LoVo (cell line): ENCODE data around the gene GDI2.
"Not testable (repeated sequence)": the region's sequence is repeated elsewhere in the genome, so short reads cannot be mapped to it uniquely, and the experiment has no call there.

Experiments used
- DNase-seq: peaks from one replicate; pipeline ENCODE4 v3.0.0-alpha.2; 2016; ENCODE audit warnings: low spot score

The GDI2 gene

DNA sequence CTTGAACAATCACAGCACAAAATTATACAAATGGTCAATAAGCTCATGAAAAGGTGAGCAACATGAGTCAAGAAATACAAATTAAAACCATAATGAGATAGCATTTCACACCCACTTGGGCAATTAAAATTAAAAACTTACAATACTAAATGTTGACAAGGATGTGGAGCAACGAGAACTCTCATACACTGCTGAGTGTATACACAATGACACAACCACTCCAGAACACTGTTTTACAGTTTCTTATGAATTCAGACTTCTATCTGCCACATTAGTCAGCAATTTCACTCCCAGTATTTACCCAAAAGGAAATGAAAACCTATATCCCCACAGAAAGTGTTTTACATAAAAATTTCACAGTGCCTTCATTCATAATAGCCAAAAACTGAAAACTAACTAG, 31.1 kb downstream of the GDI2 start:
- DNase-seq, result no peak

GRCh38 chr10:5779730-5780129, 33.5 kb downstream of the GDI2 start:
- no peak for DNase-seq

- DNase-seq, result not testable (repeated sequence)
These were observed 35.5 kb downstream of the GDI2 start for GRCh38 chr10:5777758-5778157.

DNA sequence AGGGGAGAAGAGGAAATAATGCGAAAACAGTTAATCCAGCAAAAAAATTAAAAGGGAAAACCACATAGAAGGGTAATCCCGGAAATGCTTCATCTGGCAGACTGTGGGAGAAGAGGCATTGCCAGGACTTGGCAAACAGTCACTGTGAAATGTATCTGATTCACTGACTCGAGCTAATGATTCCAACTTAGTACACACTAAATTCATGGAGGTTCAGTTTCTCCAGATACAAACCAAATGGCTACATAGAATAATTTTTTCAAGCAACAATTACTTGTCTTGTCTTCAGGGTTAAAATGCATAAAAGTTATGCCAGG, 36.4 kb downstream of the GDI2 start:
- no peak for DNase-seq

GRCh38 chr10:5776136-5776880, 36.9 kb downstream of the GDI2 start:
- no peak for DNase-seq

GRCh38 chr10:5775685-5776084, 37.5 kb downstream of the GDI2 start:
- DNase-seq, result no peak

DNA sequence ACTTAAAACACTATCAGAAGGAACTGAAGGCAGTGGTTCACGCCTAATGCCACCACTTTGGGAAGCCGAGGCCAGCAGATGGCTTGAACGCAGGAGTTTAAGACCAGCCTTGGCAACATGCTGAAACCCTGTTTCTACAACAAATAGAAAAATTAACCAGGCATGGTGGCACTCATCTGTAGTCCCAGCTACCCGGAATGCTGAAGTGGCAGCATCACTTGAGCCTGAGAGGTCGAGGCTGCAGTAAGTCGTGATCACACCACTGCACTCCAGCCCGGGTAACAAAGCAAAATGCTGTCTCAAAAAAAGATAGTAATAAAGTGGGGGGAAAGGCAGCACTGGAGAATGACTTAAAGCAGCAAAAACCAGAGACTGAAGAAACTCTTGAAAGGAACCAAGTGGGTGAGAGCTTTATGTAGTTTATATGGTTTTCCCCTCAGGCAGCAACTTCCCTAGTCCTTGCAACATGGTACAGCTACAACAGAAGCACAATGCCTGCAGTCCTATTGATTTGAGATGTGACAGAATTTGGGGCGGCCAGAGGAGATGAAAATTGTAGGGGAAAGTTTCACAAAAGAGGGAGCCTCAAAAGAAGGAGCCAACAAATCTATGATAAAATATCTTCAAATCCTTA, 38.1 kb downstream of the GDI2 start:
- no peak for DNase-seq

DNA sequence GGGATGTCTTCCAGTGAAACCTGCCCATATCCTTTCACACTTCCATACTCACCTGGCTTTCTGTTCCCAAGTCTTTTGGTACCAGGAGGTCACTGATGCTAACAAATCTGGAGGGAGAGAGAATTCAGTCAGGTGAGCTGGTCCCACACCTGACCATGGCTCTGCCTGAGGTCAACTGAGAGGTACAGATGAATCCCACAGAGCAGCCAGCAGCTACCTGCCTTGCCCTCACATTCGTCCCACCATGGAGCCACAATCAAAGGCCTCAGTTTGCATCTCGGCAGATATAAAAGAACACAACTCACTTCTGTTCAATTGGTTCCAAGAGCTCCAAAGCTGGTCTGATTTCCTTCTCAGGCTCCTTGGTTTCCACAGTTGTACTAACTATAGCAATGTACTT, 47.0 kb downstream of the GDI2 start:
- no peak for DNase-seq

DNA sequence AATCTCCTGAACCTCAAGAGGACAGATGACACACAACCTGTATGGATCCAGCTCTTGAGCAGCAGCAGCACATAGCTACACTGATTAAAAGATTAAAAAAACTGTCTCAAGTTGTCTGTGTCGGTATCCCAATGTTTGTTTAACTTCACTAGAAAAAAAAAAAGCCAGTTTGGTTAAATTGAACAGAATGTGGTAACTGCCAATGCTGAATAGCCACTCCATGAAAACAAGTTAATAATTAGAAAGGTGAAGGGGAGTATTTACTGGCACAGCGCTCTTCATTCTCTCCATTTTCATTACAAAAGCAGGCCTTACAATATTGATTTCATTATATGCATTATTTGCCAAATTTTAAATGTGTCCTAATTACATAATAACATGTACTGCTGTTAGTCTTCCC, 47.6 kb downstream of the GDI2 start:
- no peak for DNase-seq

DNA sequence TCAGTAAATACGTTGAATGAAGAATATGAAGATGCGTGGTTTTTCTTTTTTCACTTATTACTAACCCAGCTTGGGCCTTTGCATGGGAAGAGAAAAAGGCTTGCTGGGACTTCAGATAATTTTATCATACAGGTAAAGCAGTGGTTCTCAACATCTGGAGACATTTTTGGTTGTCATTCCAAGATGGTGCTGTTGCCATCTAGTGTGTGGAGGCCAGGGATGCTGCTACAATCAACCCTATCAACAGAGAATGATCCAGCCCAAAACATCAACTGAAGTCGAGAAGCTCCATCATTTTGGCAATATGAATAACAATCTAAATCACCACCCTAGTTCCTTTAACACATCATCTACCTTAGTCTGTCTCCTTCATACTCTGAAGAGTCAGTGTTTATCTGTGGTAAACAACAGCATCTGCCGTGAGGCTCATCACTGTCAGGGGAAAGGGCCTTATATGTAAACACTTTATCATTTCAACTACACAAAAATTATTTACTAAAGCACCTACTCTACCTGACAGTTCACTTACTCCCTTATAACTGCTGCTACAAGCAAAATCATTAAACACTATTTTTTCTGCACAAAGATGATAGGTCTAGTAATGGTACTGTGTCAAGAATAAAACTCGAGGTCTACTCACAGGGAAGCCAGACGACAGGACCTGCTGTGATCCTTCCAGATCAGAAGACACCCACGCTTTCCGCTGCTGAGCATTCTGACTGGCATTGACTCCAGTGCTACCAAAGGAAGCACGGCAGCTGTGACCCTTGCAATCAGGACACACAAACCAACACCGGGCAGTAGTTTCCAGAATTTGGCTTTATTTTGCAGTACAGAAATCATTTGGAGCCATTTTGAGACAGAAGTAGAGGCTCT, 48.6 kb downstream of the GDI2 start:
- DNase-seq, result no peak

DNA sequence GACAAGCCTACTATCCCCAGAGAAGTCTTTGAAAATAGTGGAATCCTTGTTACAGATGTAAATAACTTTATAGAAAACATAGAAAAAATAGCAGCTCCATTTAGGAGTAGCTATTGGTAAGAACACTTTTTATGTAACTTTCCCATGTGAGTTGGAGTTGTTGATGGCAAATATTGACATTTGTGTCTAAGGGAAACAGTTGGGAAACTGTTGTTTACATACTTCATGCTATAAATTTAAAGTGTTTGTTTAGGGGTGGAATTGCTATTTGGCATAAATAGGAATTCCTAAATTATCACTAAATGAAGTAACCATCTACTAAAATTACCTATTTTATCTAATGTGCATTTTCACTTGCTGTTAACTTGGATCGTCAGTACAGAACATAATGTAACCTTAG, 50.7 kb downstream of the GDI2 start:
- DNase-seq, result no peak

- no peak for DNase-seq
These were observed 52.0 kb downstream of the GDI2 start for GRCh38 chr10:5761220-5761619.

GRCh38 chr10:5760515-5760914, 52.7 kb downstream of the GDI2 start:
- no peak for DNase-seq

GRCh38 chr10:5758927-5759326, 54.3 kb downstream of the GDI2 start:
- no peak for DNase-seq

GRCh38 chr10:5757766-5758517, 55.3 kb downstream of the GDI2 start:
- DNase-seq, result no peak

DNA sequence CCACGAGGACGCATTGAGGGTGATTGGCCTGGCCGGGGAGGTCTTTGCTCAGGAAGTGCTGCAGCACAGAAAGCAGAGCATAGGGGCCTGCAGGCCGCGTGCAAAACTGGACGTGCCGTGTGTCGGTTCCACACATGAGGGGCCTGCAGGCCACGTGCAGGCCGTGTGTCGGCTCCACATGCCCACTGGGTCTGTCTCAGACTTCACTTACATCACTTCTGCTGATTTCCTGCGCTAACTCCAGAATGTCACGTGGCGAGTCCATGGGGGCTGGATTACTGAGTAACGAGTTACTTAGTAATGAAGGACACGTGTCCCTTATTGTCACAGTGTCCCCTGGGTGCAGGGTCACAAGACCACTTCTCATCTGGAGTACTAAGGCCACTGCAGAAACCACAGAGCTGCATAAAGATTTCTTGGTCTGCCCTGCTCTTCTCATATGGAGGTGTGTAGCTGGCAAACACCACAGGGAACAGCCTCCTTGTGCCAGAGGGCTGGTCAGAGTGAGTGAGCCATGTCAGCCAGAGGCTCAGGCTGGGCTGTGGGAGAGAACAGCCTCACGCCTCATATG, 60.8 kb downstream of the GDI2 start:
- no peak for DNase-seq

DNA sequence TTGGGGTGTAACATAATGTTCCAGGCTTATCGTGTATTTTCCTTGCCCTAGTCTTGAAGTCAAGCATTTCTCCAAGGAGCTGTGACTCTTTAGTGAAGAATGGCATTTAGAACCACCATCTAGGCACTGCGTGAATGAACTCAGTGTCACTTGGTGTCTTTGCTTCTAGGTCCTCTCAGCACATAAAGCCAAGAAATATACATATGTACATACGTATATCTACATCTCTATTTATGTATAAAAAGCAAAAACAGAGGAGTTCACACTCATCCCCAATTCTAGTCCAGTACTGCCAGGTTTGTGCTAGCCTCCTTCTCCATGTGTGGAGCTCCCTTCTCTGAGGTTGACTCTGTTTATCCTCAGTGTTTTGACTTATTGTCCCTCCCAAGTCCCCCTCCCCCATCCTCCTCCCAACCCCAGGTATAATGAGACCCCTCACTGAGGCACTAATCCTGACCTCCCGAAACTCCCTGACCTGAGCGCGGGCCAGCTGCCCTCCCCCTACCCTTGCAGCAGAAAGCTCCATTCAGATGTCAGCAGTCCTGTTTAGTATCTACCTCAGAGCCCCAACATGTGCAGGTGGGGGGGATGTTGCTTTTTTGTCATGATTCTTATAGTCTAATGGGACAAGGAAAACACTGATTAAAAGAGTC, 61.5 kb downstream of the GDI2 start:
- DNase-seq, result no peak

DNA sequence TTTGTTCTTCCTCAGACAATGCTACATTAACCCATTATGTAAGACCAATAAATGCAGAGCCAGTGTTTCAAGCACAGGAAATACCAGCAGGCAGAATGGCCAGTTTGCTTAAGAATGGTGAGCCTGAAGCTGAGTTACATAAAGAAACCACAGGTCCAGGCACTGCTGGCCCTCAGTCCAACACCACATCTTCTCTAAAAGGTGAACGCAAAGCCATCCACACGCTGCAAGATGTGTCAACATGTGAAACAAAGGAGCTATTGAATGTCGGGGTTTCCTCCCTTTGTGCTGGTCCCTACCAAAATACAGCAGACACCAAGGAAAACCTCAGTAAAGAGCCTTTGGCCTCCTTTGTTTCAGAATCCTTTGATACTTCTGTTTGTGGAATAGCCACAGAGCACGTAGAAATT, 64.8 kb downstream of the GDI2 start:
- DNase-seq, result no peak

DNA sequence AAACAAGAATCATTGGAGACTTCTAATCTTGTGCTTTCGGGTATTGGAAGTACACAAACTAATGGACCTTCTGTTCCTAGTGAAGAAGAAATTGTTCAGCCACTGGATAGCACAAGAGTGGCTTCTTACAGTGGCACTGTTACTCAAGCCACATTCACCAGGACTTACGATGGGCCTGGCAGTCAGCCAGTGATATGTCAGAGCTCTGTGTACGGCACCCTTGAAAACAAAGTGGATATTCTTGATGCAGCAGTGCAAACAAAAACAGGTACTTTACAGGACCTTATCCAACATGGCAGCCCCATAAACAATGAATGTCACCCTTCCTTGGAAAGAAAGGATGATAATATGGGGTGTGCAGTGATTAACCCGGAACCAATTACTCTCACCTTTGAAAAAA, 67.0 kb downstream of the GDI2 start:
- DNase-seq, result no peak

DNA sequence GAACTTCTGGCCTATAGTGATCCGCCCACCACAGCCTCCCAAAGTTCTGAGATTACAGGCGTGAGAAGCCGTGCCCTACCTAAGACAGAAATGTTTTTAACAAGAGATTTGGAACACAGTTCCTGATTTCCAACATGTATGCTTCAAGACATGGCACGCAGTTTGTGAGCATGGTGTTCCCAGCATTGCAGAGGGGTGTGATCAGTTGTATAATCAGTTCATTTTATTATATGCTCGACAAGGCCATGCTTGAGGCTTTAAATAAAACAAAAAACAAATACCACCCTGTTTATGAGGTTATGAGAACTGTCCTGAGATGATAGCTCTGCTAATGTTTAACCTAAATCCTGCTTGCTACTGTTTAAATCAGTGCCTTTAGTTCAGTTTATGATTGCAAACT, 68.4 kb downstream of the GDI2 start:
- DNase-seq, result no peak

GRCh38 chr10:5743736-5744135, 69.5 kb downstream of the GDI2 start:
- DNase-seq, result no peak

DNA sequence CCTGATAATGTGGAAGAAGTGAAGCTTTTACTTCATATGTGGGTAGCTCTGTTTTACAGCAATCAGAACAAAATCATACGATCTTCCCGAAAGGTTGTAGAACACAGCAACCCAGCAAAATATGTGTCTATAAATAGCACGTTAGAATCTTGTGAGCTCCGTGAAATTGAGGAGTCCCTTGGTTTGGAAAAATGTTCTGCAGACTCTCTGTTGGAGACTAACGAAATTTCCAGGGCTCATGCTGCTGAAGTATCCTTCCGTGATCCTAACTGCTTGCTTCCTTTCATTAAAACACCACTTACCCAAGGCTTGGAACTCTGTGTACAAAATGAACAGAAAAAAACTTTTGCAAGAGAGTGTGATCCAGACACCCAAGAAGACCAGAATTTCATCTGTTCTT, 71.1 kb downstream of the GDI2 start:
- no peak for DNase-seq
